GM18505 (cell line): Measurements from ENCODE around the gene CILP2.

Source experiments
- ATAC-seq: cut with Tn5 transposase; IDR thresholded peaks from one replicate; pipeline ENCODE4 v1.9.1; 2021; ENCODE audit not compliant: unreplicated experiment
- POLR2A ChIP-seq: IDR thresholded peaks from 4 replicates; pipeline ENCODE4 v1.6.1; 2011; ENCODE audit warnings: borderline replicate concordance; ENCODE audit not compliant: insufficient read depth, insufficient read length; ENCODE audit errors: extremely low read depth

CILP2 gene

GRCh38 chr19:19540064-19540714 lies 2.1 kb downstream of the CILP2 start:
- TF ChIP-seq POLR2A: no peak
- ATAC-seq: no peak

GRCh38 chr19:19540715-19541515 lies 2.9 kb downstream of the CILP2 start:
- ATAC-seq: no peak
- no peak for TF ChIP-seq POLR2A

- TF ChIP-seq POLR2A: no peak
- ATAC-seq: no peak
Observed at GRCh38 chr19:19541616-19542015, 3.6 kb downstream of the CILP2 start.

GRCh38 chr19:19542507-19542906 lies 4.4 kb downstream of the CILP2 start:
- no peak for ATAC-seq
- no peak for TF ChIP-seq POLR2A

GRCh38 chr19:19543101-19543500 lies 5.0 kb downstream of the CILP2 start:
- ATAC-seq: no peak
- no peak for TF ChIP-seq POLR2A

GRCh38 chr19:19543640-19544039 lies 5.6 kb downstream of the CILP2 start:
- no peak for ATAC-seq

GRCh38 chr19:19544257-19544953 lies 6.3 kb downstream of the CILP2 start:
- ATAC-seq: no peak
- TF ChIP-seq POLR2A: no peak

More at GRCh38 chr19:19543640-19544039, 5.6 kb downstream of the CILP2 start:
- no peak for TF ChIP-seq POLR2A

- ATAC-seq: no peak
- no peak for TF ChIP-seq POLR2A
Observed at GRCh38 chr19:19544954-19545591, 7.0 kb downstream of the CILP2 start.

- no peak for ATAC-seq
- no peak for TF ChIP-seq POLR2A
Observed at GRCh38 chr19:19545707-19546106, 7.6 kb downstream of the CILP2 start.

GRCh38 chr19:19546751-19547162 lies 8.7 kb downstream of the CILP2 start:
- no peak for ATAC-seq

GRCh38 chr19:19547674-19548336 lies 9.7 kb downstream of the CILP2 start:
- no peak for TF ChIP-seq POLR2A
- no peak for ATAC-seq

More at GRCh38 chr19:19546751-19547162, 8.7 kb downstream of the CILP2 start:
- TF ChIP-seq POLR2A: no peak

- no peak for ATAC-seq
- no peak for TF ChIP-seq POLR2A
Observed at GRCh38 chr19:19548915-19549759, 11.1 kb downstream of the CILP2 start.
